A673 (cell line): ENCODE data around the gene COX5A. TPM values are rescaled to one million over a fixed set of nuclear protein-coding genes. Genes with fewer than 3 reads are reported as not detected.
A peak's percentile ranks its signal among the peaks of the same experiment; 100 is the strongest.

Experiments used
- BruUV-seq: library from RNA; stranded (reverse); fragments of 400-500 nt; replicated peaks from 2 replicates; lab custom pipeline; 2021; lab: Mats Ljungman, UMichigan
- CTCF ChIA-PET: fragments of 300-600 bp; sonication (Branson Sonifier 250); formaldehyde crosslinking; loops from one replicate; lab custom pipeline; 2022; ENCODE audit warnings: antibody characterized with exemption; lab: Charles Lee
- POLR2A ChIA-PET: fragments of 300-600 bp; sonication (Branson Sonifier 250); formaldehyde crosslinking; loops from one replicate; lab custom pipeline; 2022; ENCODE audit warnings: antibody characterized with exemption; ENCODE audit not compliant: low non-redundant PET; lab: Charles Lee
- DNase-seq: peaks from one replicate; pipeline ENCODE4 v3.0.0-alpha.2; 2015; ENCODE audit warnings: low spot score
- H3K27ac ChIP-seq: fragments of 200-600 bp; sonication (generic); 2 replicates; pipeline ENCODE4 v1.5.1; 2016; ENCODE audit warnings: mixed run types, low read depth, mild to moderate bottlenecking, mixed read lengths, antibody characterized with exemption, low read length; ENCODE audit not compliant: poor library complexity, severe bottlenecking
- H3K27me3 ChIP-seq: fragments of 200-600 bp; sonication (generic); replicated peaks from 2 replicates; pipeline ENCODE4 v1.6.1; 2017; ENCODE audit warnings: mixed run types, low read depth, mild to moderate bottlenecking, mixed read lengths, antibody characterized with exemption, low read length; ENCODE audit not compliant: insufficient read depth, poor library complexity
- H3K36me3 ChIP-seq: fragments of 200-600 bp; sonication (generic); 2 replicates; pipeline ENCODE4 v1.6.1; 2016; ENCODE audit warnings: mixed run types, mild to moderate bottlenecking, mixed read lengths, antibody characterized with exemption, low read length; ENCODE audit not compliant: insufficient read depth, poor library complexity, severe bottlenecking
- H3K4me1 ChIP-seq: fragments of 200-600 bp; sonication (generic); 2 replicates; pipeline ENCODE4 v1.6.1; 2017; ENCODE audit warnings: mixed run types, mild to moderate bottlenecking, mixed read lengths, antibody characterized with exemption, low read length; ENCODE audit not compliant: insufficient read depth, poor library complexity, severe bottlenecking
- H3K4me3 ChIP-seq: fragments of 200-600 bp; sonication (generic); 2 replicates; pipeline ENCODE4 v1.5.1; 2016; ENCODE audit warnings: low read depth, mixed run types, mild to moderate bottlenecking, mixed read lengths, low read length; ENCODE audit not compliant: poor library complexity, severe bottlenecking
- H3K9me3 ChIP-seq: fragments of 200-600 bp; sonication (generic); 2 replicates; pipeline ENCODE4 v1.6.1; 2016; ENCODE audit warnings: mixed run types, low read depth, mild to moderate bottlenecking, mixed read lengths, antibody characterized with exemption, low read length; ENCODE audit not compliant: poor library complexity, severe bottlenecking
- EZH2 ChIP-seq: fragments of 200-600 bp; sonication (generic); IDR thresholded peaks from 2 replicates; pipeline ENCODE4 v1.6.1; 2017; ENCODE audit warnings: borderline replicate concordance, low read depth, mild to moderate bottlenecking, mixed read lengths, antibody characterized with exemption, low read length; ENCODE audit not compliant: poor library complexity, severe bottlenecking
- intact Hi-C: fragments of 100-400 bp; cut with micrococcal nuclease; formaldehyde crosslinking; loops from one replicate; pipeline ENCODE4 v1.10.0; 2022; ENCODE audit not compliant: unreplicated experiment
- total RNA-seq: library from RNA; stranded (reverse); gene quantifications from 2 replicates; pipeline ENCODE4 v1.2.3, GENCODE V29; 2021
- TF ChIP-seq, protein P1 (sequence below): fragments of 300-800, 200-600 bp; sonication (generic); conservative IDR thresholded peaks from 2 replicates; pipeline ENCODE4 v1.5.1; 2017; ENCODE audit warnings: low read depth, mild to moderate bottlenecking, antibody characterized with exemption, low read length, moderate library complexity, mixed read lengths

Gene COX5A
- total RNA-seq, 1 experiment from 2014 or later, result 354 TPM

DNA sequence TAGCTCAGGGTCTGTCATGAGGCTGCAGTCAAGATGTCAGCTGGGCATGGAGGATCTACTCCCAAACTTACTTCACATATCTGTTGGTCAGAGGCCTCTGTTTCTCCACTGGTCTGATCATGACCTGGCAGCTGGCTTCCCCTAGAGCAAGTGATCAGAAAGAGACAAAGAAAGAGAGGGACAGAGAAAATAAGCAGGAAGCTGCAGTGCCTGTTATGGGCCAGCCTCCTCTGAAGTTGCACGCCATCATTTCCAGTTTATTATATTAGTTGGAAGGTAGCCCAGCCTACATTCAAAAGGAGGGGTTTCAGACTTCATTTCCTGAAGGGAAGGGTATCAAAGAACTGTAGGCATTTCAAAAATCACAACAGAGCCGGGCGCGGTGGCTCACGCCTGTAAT, 23.7 kb upstream of the COX5A start:
- Histone ChIP-seq H3K27me3 (no peaks in the 10 kb centered on the region), H3K27ac (peak overlapping the region; percentile 18), H3K4me1 (peaks cover 51% of the 10 kb centered on the region), H3K36me3 (no peaks in the 10 kb centered on the region), H3K4me3 (no peak overlapping the region), H3K9me3 (no peaks in the 10 kb centered on the region)
- POLR2A ChIA-PET, result no interaction called here
- TF ChIP-seq, protein P1, sequence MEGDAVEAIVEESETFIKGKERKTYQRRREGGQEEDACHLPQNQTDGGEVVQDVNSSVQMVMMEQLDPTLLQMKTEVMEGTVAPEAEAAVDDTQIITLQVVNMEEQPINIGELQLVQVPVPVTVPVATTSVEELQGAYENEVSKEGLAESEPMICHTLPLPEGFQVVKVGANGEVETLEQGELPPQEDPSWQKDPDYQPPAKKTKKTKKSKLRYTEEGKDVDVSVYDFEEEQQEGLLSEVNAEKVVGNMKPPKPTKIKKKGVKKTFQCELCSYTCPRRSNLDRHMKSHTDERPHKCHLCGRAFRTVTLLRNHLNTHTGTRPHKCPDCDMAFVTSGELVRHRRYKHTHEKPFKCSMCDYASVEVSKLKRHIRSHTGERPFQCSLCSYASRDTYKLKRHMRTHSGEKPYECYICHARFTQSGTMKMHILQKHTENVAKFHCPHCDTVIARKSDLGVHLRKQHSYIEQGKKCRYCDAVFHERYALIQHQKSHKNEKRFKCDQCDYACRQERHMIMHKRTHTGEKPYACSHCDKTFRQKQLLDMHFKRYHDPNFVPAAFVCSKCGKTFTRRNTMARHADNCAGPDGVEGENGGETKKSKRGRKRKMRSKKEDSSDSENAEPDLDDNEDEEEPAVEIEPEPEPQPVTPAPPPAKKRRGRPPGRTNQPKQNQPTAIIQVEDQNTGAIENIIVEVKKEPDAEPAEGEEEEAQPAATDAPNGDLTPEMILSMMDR, result no peak
- no peak for TF ChIP-seq EZH2
- CTCF ChIA-PET, result no interaction called here
- no TSS peak for BruUV-seq
- peak; percentile 49 for DNase-seq
- intact Hi-C loops, result no loop called here

DNA sequence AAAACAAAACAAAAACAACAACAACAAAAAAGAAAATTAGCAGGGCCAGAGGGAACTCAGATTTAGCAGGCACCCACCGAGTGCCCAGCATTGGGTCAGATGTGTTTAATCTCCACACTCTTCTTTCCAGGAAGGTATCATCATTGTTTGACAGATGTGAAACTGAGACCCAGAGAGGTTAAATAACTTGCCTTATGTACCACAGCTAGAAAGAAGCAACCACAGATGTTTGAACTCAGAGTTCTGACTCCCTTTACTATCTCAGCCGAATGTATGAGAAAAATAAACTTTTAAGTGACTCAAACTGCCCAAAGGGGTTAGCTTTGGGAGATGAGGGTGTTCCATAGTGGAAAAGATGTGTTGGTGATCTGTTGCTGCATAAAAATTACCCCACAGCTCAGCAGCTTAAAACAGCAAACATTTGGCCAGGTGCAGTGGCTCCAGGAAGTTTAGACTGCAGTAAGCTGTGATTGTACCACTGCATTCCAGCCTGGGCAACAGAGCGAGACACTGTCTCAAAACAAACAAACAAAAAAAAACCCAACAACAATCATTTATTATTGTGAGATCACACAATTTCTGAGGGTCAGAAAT, 23.2 kb upstream of the COX5A start:
- Histone ChIP-seq H3K27me3 (no peaks in the 10 kb centered on the region), H3K4me1 (peaks cover 53% of the 10 kb centered on the region), H3K4me3 (no peak overlapping the region), H3K27ac (peak overlapping the region; percentile 18), H3K9me3 (no peaks in the 10 kb centered on the region), H3K36me3 (no peaks in the 10 kb centered on the region)
- no peak for DNase-seq
- ChIA-PET POLR2A (no interaction called here), CTCF (no interaction called here)
- no TSS peak for BruUV-seq
- no peak for TF ChIP-seq EZH2
- intact Hi-C loops, result no loop called here

DNA sequence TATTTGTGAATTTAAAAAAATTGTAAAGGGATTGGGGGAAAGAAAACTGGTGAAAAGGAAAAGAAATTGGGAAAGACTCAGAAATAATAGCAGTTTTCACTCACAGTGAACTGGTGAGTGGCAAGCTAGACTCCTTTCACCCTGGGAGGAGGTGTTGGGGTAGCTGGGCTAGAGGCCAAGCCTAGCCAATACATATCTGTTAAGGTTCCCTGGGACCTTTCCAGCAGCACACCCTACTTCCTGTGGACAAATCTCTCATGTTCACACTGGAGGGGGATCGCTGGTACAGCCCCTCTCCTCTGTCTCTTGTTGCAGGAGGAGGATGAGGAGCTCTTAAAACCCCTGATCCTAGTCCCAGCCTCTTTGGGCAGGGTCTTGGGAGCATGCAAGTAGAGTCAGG, 22.4 kb upstream of the COX5A start:
- no peaks in the 10 kb centered on the region for H3K9me3 ChIP-seq
- no peak overlapping the region for H3K27ac ChIP-seq
- POLR2A ChIA-PET, result no interaction called here
- TF ChIP-seq EZH2, result no peak
- TF ChIP-seq, protein P1, result no peak
- no peaks in the 10 kb centered on the region for H3K27me3 ChIP-seq
- peaks cover 60% of the 10 kb centered on the region for H3K4me1 ChIP-seq
- no peak for DNase-seq
- no peaks in the 10 kb centered on the region for H3K36me3 ChIP-seq
- intact Hi-C loops, result no loop called here
- no peak overlapping the region for H3K4me3 ChIP-seq
- BruUV-seq, result no TSS peak
- CTCF ChIA-PET, result no interaction called here

DNA sequence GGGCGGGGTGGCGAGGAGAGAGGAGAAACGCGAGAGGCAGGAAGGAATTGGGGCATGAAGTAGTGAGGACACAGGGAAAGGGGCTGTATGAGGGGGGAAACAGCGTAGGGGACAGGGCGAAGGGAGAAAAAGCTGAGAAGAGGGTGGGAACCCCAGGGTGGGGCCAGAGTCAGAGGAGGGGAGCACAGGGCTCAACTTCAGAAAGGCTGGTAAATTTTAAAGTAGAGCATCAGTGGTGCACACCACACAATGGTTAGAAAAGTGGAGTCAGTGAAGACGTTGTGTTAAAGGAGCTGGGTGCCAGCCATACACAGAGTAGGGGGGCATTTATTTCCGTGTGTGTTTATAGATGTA, 21.7 kb upstream of the COX5A start:
- intact Hi-C loops, result no loop called here
- DNase-seq, result no peak
- ChIA-PET CTCF (no interaction called here), POLR2A (interaction anchor here (0.5 kb wide), 1 partner anchor 36 kb away, joined by 10 read pairs; no protein-coding TSS in a partner anchor)
- no peaks in the 10 kb centered on the region for H3K9me3 ChIP-seq
- H3K27ac ChIP-seq, result no peak overlapping the region
- no peaks in the 10 kb centered on the region for H3K36me3 ChIP-seq
- H3K27me3 ChIP-seq, result no peaks in the 10 kb centered on the region
- peak overlapping the region; percentile 66 for H3K4me3 ChIP-seq
- BruUV-seq, result no TSS peak
- H3K4me1 ChIP-seq, result peaks cover 59% of the 10 kb centered on the region
- TF ChIP-seq EZH2, result no peak
- TF ChIP-seq, protein P1, result no peak
